Mesendoderm (in vitro differentiated cells): ENCODE measurements around the gene SKI.

Experiments used
- DNase-seq: peaks from one replicate; pipeline ENCODE4 v3.0.0; 2013
- H2AK5ac ChIP-seq: 2 replicates; pipeline ENCODE4 v1.6.1; 2013; ENCODE audit warnings: low read length, inconsistent platforms
- H2BK120ac ChIP-seq: 2 replicates; pipeline ENCODE4 v1.6.1; 2013; ENCODE audit warnings: low read depth, mild to moderate bottlenecking, low read length, moderate library complexity, mixed read lengths
- H2BK15ac ChIP-seq: replicated peaks from 2 replicates; pipeline ENCODE4 v1.6.1; 2013; ENCODE audit warnings: low read depth, mild to moderate bottlenecking, moderate library complexity
- H2BK5ac ChIP-seq: 2 replicates; pipeline ENCODE4 v1.6.1; 2013; ENCODE audit warnings: low read length, inconsistent platforms
- H3K18ac ChIP-seq: 2 replicates; pipeline ENCODE4 v1.6.1; 2013; ENCODE audit warnings: mild to moderate bottlenecking, low read length, mixed read lengths
- H3K23ac ChIP-seq: one replicate; pipeline ENCODE4 v1.6.1; 2013; ENCODE audit warnings: low read length
- H3K27ac ChIP-seq: 2 replicates; pipeline ENCODE4 v1.5.1; 2013; ENCODE audit warnings: low read depth, mild to moderate bottlenecking, inconsistent platforms, low read length, moderate library complexity
- H3K27me3 ChIP-seq: 2 replicates; pipeline ENCODE4 v1.6.1; 2013; ENCODE audit warnings: low read length, control low read depth, mild to moderate bottlenecking, inconsistent platforms; ENCODE audit not compliant: insufficient read depth, poor library complexity
- H3K36me3 ChIP-seq: 2 replicates; pipeline ENCODE4 v1.6.1; 2013; ENCODE audit warnings: low read length, inconsistent platforms; ENCODE audit not compliant: control insufficient read depth, insufficient read depth
- H3K4ac ChIP-seq: one replicate; pipeline ENCODE4 v1.6.1; 2013; ENCODE audit warnings: low read depth, mild to moderate bottlenecking, low read length, moderate library complexity
- H3K4me1 ChIP-seq: 2 replicates; pipeline ENCODE4 v1.6.1; 2013; ENCODE audit warnings: low read depth, low read length, inconsistent platforms; ENCODE audit not compliant: control insufficient read depth
- H3K4me2 ChIP-seq: 2 replicates; pipeline ENCODE4 v1.6.1; 2013; ENCODE audit warnings: low read length
- H3K4me3 ChIP-seq: 2 replicates; pipeline ENCODE4 v1.5.1; 2013; ENCODE audit warnings: mild to moderate bottlenecking, low read length
- H3K56ac ChIP-seq: one replicate; pipeline ENCODE4 v1.6.1; 2013; ENCODE audit warnings: low read length
- H3K79me1 ChIP-seq: 2 replicates; pipeline ENCODE4 v1.6.1; 2013; ENCODE audit warnings: low read length, inconsistent platforms
- H3K79me2 ChIP-seq: 2 replicates; pipeline ENCODE4 v1.6.1; 2013; ENCODE audit warnings: mild to moderate bottlenecking, low read length; ENCODE audit not compliant: control insufficient read depth, insufficient read depth
- H3K9ac ChIP-seq: 2 replicates; pipeline ENCODE4 v1.6.1; 2013; ENCODE audit warnings: low read length, inconsistent platforms
- H4K5ac ChIP-seq: one replicate; pipeline ENCODE4 v1.6.1; 2013; ENCODE audit warnings: low read length
- H4K8ac ChIP-seq: one replicate; pipeline ENCODE4 v1.6.1; 2013; ENCODE audit warnings: low read depth, mild to moderate bottlenecking, control low read depth, low read length, moderate library complexity
- WGBS: extraction: QIAGEN DNeasy Blood & Tissue Kit; methylation state at CpG from one replicate; pipeline ENCODE4 v1.1.7; 2013; ENCODE audit warnings: low lambda C conversion rate, missing lambda C conversion rate; ENCODE audit not compliant: insufficient coverage; ENCODE audit errors: extremely low coverage; 5-methylcytosine and 5-hydroxymethylcytosine counted together

Gene SKI

DNA sequence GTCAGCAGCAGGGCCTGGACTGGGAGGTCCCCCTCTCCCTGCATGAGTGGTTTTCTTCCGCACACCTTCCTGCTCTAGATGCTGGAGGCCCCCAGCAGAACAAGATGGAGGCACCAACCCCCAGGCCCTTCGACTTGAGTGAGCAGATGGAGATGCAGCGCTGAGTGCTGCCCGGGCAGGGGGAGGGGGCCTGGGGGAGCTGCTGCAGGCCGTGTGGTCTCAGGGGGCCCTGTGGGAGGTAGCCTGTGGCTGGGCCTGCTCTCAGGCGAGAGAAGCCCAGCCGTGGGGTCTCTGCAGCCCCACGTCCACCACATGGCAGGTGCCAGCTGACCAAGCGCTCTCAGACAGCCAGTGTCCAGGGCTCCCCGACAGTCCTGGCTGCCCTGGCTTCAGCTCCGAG is 32.3 kb upstream of the SKI start:
- H2AK5ac ChIP-seq: no peak overlapping the region
- no peak overlapping the region for H2BK5ac ChIP-seq
- H3K56ac ChIP-seq: no peak overlapping the region
- no peaks in the 10 kb centered on the region for H3K27me3 ChIP-seq
- DNase-seq: no peak
- H4K8ac ChIP-seq: no peak overlapping the region
- peaks cover 1% of the 10 kb centered on the region for H3K4me1 ChIP-seq
- peaks cover 7% of the 10 kb centered on the region for H3K79me1 ChIP-seq
- H3K9ac ChIP-seq: no peak overlapping the region
- H2BK15ac ChIP-seq: no peak overlapping the region
- H2BK120ac ChIP-seq: no peak overlapping the region
- H3K79me2 ChIP-seq: peaks cover 12% of the 10 kb centered on the region
- H3K4me3 ChIP-seq: no peak overlapping the region
- H4K5ac ChIP-seq: no peak overlapping the region
- no peaks in the 10 kb centered on the region for H3K36me3 ChIP-seq
- no peak overlapping the region for H3K4me2 ChIP-seq
- no CpG with 5 or more reads among the region's 11 CpGs for WGBS
- H3K18ac ChIP-seq: no peak overlapping the region
- H3K23ac ChIP-seq: no peak overlapping the region
- no peak overlapping the region for H3K27ac ChIP-seq
- no peak overlapping the region for H3K4ac ChIP-seq

DNA sequence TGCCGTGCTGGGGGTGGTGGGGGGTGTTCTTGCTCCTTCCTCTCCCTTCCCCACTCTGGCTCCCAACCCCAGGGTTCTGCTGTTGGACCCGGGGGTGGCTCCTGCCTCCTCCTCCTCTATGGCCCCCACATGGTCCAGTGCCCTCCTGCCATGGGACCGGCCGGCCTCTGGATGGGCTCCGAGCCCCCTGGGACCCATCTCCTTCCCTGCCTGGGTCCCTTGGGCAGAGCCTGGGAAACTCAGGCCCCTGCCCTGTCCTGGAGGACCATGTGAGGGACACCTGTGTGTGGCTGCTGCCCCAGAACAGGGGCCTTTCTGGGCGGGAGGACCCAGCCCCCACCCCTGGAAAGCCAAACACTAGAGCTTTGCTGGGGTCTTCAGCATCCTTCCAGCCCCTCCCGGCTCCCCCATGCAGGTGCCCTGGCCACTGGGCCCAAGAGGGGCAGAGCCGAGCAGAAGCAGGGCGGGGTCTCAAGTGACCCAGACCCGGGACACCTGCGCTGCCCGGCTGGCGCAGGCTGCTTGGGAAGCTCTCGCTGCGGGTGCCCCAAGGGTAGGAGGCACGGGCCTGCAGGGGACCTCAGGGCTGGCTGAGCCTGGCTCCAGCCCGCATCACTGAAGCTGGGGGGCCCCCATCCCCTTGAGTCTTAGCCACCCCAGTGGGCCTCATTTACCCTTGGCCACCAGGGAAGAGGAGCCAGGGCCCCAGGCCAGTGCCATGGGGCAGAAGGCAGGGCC is 31.0 kb upstream of the SKI start:
- no peak for DNase-seq
- Histone ChIP-seq H3K27me3 (no peaks in the 10 kb centered on the region), H3K4me2 (no peak overlapping the region), H3K79me2 (peaks cover 12% of the 10 kb centered on the region), H4K5ac (no peak overlapping the region), H3K79me1 (peaks cover 4% of the 10 kb centered on the region), H2BK15ac (no peak overlapping the region), H3K23ac (no peak overlapping the region), H2AK5ac (no peak overlapping the region), H3K18ac (no peak overlapping the region), H2BK5ac (no peak overlapping the region), H2BK120ac (no peak overlapping the region), H3K36me3 (no peaks in the 10 kb centered on the region), H3K9ac (no peak overlapping the region), H4K8ac (no peak overlapping the region), H3K56ac (no peak overlapping the region), H3K4me3 (no peak overlapping the region), H3K4ac (no peak overlapping the region), H3K4me1 (peaks cover 1% of the 10 kb centered on the region), H3K27ac (no peak overlapping the region)
- no CpG with 5 or more reads among the region's 17 CpGs for WGBS

DNA sequence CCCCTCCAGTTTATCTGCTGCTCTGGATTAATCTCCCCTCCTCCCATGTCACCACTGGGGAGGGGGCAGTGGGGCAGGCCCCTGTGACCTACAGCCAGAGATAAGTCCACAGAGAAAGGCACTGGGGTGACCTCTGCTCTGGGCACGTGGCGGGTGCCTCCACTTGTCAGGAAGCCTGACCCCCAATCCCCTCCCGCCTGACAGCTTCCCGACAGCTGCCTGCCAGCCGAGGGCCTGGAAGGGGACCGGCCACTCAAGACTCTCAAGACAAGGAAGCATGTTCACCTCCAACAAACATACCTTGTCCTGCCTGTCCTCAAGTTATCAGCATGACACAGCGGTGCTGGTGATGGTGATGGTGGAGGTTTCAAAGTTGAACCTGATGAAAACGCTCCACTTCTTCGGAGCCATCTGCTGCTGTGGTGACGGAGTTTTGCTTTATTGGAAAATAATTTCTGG is 30.4 kb upstream of the SKI start:
- no peak for DNase-seq
- Histone ChIP-seq H3K79me2 (peaks cover 7% of the 10 kb centered on the region), H3K27me3 (no peaks in the 10 kb centered on the region), H3K27ac (no peak overlapping the region), H2BK5ac (no peak overlapping the region), H3K4ac (no peak overlapping the region), H3K18ac (no peak overlapping the region), H3K23ac (no peak overlapping the region), H3K4me3 (no peak overlapping the region), H2AK5ac (no peak overlapping the region), H2BK15ac (no peak overlapping the region), H4K5ac (no peak overlapping the region), H3K4me1 (peaks cover 1% of the 10 kb centered on the region), H3K56ac (peak overlapping the region; percentile 34), H3K4me2 (no peak overlapping the region), H4K8ac (no peak overlapping the region), H3K9ac (no peak overlapping the region), H3K79me1 (peaks cover 2% of the 10 kb centered on the region), H3K36me3 (no peaks in the 10 kb centered on the region), H2BK120ac (no peak overlapping the region)
- WGBS: no CpG with 5 or more reads among the region's 10 CpGs

DNA sequence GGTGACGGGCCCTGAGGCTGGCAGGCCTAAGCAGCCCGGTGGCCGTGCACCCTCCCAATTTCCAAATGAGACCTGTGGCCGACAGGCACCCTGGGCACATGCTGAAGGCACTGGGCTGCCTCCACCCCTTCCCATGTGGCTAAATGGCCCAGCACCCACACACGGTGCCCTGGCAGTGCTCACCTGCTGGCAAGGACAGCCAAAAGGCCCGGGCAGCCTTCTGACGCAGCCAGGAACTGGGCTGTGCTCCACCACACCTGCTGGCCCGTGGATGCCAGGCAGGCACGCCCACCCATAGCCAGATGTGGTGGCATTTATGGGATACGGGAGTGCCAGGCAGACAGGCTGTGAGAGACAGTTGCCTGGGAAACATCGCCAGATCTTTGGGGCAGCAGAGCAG is 29.5 kb upstream of the SKI start:
- WGBS: no CpG with 5 or more reads among the region's 11 CpGs
- H4K5ac ChIP-seq: no peak overlapping the region
- no peak overlapping the region for H3K4me2 ChIP-seq
- H3K4me1 ChIP-seq: peaks cover 1% of the 10 kb centered on the region
- H3K56ac ChIP-seq: peak overlapping the region; percentile 78
- H3K18ac ChIP-seq: no peak overlapping the region
- no peak overlapping the region for H2BK120ac ChIP-seq
- H3K27ac ChIP-seq: no peak overlapping the region
- peak overlapping the region; percentile 55 for H3K9ac ChIP-seq
- H3K79me1 ChIP-seq: no peaks in the 10 kb centered on the region
- H2BK5ac ChIP-seq: no peak overlapping the region
- H3K36me3 ChIP-seq: no peaks in the 10 kb centered on the region
- H3K23ac ChIP-seq: no peak overlapping the region
- H2BK15ac ChIP-seq: no peak overlapping the region
- DNase-seq: no peak
- H3K27me3 ChIP-seq: no peaks in the 10 kb centered on the region
- no peak overlapping the region for H4K8ac ChIP-seq
- peaks cover 3% of the 10 kb centered on the region for H3K79me2 ChIP-seq
- peak overlapping the region; percentile 92 for H2AK5ac ChIP-seq
- peak overlapping the region; percentile 17 for H3K4ac ChIP-seq
- no peak overlapping the region for H3K4me3 ChIP-seq

DNA sequence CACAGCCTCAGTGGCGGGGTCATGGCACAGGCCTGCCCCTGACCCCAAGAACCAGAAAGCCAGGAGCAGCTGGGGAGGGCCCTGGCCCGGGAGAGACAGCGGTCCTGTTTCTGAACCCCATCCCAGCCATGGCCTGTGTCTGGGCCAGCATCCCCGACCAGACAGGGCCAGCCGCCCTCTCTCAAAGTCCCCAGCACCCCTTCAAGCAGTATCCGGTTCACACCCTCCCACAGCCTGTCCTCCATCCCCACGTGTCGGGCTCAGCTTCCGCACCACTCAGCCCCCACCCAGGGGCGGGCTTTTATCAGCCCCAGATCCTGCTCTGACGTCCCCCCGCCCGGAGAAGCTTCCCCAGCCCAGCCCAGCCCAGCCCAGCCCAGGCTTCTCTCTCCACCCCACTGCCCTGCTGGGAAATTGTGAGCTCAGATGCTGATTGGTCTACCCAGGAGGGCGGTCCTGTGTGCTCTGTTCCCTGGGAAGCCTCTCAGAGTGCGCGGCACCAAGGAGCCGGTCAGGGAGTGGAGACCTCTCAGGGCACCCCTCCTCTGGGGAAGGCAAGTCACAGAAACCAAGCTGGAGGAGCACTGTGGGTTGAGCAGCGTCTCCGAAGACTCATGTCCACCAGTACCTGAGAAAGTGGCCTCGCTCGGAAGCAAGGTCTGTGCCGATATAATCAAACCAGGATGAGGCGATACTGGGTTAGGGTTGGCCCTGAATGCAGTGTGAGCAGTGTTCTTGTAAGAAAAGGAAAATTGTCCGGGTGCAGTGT is 28.9 kb upstream of the SKI start:
- peak; percentile 93 for DNase-seq
- no peak overlapping the region for H3K23ac ChIP-seq
- no peaks in the 10 kb centered on the region for H3K36me3 ChIP-seq
- no CpG with 5 or more reads among the region's 24 CpGs for WGBS
- peaks cover 1% of the 10 kb centered on the region for H3K4me1 ChIP-seq
- H3K18ac ChIP-seq: no peak overlapping the region
- H3K27me3 ChIP-seq: no peaks in the 10 kb centered on the region
- no peaks in the 10 kb centered on the region for H3K79me1 ChIP-seq
- H4K5ac ChIP-seq: no peak overlapping the region
- H3K4me3 ChIP-seq: peak overlapping the region; percentile 37
- H3K79me2 ChIP-seq: no peaks in the 10 kb centered on the region
- peak overlapping the region; percentile 90 for H3K9ac ChIP-seq
- H4K8ac ChIP-seq: no peak overlapping the region
- H3K56ac ChIP-seq: peak overlapping the region; percentile 93
- peak overlapping the region; percentile 17 for H3K4ac ChIP-seq
- H2BK5ac ChIP-seq: no peak overlapping the region
- H2BK15ac ChIP-seq: no peak overlapping the region
- H3K27ac ChIP-seq: no peak overlapping the region
- peak overlapping the region; percentile 92 for H2AK5ac ChIP-seq
- peak overlapping the region; percentile 84 for H3K4me2 ChIP-seq
- H2BK120ac ChIP-seq: no peak overlapping the region
